ENCODE data around the gene DENND1A.

Gene DENND1A

DNA sequence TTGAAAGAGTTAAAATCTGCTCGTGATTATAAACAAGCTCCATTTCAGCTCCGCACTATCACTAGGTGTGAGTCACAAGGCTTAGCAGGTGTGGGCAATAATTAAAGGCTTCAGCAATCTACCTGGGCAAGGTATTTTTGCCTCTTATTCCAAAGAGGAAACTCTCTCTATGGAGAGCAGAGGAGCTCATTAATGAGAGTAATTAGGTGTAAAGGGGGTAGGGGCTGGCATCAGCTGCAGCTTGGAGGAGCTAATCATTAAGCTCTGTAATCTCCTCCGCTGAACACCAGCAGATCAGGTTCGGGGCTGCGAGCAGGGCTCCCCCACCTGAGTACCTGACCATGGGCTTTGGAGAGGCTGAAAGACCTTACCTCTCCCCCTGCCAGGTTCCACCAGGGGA lies 444.7 kb downstream of the DENND1A start:
- no peak for DNase-seq (ENCODE audit: low read depth)

DNA sequence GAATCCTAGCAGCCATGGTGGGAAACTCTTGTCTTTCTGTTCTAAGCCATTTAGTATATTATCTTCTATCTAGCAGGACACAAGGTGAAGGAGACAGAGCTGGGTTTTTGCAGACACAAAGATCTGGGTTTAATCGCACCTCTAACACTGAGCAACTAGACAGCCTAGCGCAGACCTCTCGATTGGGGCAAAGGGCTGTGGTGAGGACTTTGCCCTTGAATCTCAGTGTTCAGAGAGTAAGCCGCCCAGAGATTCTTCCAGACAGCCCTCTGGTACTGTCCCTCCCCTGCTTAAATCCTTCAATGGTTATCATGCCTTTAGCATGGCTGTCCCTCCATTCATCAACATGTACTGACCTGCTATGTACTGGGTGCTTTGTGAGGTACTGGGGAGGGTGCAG lies 445.8 kb downstream of the DENND1A start:
- DNase-seq (ENCODE audit: low read depth), result no peak

DNA sequence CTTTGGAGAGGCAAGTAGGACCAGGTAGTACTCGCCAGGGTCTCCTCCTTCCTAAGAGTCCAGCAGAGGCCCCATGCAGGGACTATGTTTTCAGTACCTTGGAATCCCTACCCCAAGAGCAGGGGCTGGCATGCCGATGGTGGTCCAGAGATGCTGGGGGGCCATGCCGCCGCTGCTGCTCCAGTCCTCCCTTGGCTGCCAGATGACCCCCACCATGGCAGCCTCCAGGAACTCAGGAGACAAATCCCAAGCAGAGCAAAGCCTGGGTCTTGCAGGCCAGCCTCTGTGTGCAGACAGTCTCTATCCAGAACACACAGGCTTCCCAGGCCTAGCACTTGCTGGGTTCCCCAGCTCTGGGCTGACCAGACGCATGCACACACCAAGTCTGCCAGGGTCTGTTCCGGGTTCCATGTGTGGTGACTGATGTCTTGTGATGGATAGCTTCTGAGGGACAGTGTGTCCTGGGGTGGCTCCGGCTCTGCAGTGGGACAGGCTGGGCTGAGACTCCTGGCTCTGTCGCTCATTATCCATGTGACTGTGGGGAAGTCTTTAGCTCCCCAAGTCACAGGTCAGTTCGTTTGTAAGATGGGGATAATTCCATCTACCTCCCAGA lies 446.6 kb downstream of the DENND1A start:
- no peak for DNase-seq (ENCODE audit: low read depth)

DNA sequence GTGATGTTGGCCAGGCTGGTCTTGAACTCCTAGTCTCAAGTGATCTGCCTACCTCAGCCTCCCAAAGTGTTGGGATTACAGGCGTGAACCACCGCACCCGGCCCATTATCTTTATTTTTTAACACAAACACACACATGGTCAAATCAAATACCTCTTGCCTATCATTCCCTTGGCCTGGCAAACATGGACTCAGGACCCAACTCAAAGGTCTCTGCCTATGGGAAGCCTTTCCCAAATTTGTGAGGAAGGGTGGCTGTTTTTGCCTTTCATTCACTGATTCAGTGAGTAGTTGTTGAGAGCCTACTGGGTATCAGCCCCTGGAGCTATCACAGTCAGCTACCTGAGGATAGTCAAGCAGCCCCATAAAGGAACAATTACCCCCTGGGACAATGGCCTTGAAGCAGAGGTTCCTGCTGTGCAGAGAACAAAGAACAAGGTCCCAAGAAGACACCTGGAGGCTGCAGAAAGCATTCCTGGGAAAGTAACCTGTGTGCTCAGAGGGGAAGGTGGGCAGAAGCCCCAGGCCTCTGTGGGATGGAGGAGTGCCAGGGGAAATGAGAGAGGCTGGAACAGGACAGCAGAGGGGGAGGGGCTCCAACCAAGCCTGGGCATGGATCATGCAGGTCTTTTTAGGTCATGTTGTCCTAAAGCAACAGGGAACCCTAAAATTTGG lies 447.5 kb downstream of the DENND1A start:
- no peak for DNase-seq (ENCODE audit: low read depth)

DNA sequence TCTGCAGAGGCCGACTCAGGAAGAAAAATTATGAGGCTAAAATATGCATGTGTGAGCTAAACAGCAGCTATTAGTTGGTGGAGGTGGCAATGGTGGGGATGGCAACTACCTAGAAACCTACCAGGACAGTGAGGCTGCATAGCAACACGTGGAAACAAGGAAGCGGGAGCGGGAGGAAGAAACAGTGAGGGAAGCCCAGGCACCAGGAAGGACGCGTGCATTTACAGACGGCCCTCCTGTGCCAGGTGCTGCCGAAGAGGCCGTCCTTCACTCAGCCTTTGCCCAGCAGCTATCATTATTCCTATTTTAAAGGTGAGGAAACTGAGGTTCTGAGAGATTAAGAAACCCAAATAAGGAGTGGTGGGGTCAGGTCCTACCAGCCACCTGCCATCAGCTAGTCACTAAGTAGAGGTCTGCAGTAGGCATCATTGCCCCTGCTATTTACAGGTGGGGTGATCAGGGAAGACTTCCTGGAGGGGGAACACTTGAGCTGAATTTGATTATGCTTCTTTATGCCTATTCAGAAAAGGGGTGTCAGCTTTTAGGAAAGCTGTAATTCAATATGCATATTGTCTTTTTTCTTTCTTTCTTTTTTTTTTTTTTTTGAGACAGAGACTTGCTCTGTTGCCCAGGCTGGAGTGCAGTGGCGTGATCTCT lies 448.6 kb downstream of the DENND1A start:
- DNase-seq (ENCODE audit: low read depth), result no peak

DNA sequence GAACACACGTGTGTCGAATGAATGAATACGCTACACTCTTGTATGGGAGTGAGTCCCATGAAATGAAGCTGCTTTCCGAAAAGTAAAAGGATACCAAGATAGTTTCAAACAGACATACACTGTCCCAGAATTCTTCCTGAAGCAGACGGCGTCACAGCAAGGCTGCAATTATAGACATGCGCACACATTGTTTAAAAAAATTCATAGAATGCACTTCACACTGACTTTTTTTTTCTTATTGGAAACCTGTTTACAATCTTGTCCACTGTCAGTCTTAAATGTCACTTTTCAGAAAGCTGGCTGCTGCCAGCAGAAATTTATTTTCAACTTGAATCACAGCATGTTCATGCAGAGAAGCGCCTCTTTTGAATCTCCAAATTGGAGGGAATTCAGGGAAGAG lies 449.1 kb downstream of the DENND1A start:
- DNase-seq (ENCODE audit: low read depth), result no peak

DNA sequence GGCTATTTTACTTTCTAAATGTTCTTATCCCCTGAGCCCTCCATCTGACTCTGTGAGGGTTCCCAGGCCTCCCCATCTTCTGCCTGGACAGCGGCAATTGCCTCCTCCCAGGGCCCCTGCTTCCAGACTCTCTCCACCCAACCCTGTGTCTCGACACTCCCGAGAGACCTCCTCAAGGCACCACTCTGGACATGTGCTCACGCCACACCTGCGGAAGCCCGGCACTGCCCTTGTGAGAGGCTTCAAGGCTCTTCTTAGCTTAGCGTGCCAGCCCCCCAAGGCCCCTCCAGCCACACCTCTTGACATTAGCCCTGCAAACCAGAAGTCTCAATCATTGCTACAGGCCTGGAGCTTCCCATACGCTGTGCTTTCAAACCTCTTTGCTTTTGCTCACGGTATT lies 449.8 kb downstream of the DENND1A start:
- no peak for DNase-seq (ENCODE audit: low read depth)

DNA sequence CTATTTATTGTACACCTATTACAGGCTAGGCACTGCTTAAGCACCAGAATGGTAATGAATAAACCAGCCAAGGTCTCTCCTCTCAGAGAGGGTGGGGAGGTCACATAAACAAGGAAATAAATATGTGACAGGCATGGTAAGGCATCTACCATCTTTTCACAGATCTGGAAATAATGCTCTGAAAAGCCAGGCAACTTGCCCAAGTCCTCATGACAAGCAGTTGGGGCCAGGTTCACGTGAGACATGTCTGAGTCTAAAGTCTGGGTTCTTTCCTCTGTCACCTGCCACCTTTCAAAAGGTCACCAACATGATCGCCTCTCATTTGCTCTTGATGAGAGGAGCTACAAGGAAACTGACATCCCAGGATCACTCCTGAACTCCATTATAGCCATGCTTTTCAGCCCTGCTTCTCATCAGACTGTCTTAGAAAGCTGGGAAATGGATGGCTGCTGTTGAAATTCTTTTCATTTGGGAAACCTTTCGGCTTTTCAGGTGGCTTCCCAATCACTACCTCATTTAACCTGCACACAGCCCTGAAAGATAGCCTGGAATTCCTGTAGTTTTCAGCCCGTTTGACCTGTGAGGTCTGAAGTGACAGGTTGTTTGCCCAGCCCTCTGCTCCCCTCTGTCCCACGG lies 450.8 kb downstream of the DENND1A start:
- no peak for DNase-seq (ENCODE audit: low read depth)

DNA sequence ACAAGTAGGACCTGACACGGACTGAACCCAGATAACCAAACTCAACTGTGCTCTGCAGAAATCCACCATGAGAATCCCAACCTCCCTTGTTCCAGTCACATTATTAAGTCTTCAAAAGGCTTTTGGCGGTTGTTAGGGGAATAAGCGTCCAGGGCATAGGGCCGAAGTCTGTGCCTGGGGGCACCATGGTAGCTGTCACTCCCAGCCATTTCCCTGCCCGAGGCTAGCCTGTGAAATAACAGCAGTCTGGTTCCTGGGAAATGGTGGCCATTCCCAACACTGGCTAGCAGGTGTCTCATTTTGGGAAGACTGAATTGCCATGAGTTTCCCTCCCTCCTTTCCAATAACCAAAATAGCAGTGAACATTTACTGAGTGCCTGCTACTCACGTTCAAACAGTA lies 451.8 kb downstream of the DENND1A start:
- DNase-seq (ENCODE audit: low read depth), result no peak

DNA sequence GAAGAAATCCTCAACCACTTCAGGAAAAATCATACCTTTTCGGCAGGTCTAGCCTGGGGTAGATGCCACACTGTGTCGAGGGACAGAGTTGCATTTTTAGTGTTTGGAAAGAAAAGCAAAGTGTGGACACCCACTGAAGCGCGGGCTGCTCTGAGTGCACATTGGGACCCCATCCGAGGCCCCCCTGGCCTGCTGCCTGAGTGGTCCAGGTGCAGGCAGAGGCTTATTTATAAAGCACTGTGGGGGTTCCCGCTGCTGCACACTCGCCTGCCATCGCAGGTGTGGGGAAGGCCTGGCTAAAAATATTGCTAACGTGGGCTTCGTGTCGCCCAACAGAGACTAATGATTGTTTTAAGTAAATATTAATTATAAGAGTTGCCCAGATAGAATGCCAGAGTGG lies 454.5 kb downstream of the DENND1A start:
- DNase-seq (ENCODE audit: low read depth), result no peak

DNA sequence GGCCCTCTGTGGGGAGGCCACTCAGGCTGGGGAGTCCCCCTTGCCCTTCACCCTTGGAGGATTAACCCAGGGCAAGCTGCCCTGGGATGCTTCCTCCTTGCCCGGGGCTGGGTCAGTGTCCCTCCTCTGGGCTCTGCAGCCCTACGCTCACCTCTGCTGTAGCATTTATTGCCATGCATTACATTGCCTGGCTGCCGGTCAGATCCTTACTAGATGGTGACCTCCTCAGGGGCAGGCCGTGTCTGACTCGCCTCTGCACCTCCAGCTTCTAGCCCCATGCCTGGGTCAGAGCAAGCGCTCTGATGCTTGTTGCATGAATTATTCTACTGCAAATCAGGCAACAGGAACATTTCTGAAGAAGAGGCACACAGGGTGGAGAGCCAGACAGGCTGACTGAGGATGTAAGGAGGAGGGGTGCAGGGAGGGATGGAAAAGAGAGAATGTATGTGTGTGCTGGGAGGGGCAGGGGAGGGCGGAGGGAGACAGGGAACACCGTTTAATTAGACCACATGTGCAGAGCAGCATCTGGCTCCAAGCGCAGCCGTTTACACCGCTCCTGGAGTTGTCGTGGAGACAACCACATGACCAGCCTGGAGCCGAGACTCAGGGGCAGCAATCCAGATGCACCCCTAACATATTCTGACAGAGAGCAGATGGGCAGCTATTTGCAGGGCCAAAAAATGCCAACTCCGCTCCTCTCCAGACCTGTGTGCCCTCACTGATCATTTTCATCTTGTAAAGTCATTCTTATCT lies 456.9 kb downstream of the DENND1A start:
- DNase-seq (ENCODE audit: low read depth), result no peak

DNA sequence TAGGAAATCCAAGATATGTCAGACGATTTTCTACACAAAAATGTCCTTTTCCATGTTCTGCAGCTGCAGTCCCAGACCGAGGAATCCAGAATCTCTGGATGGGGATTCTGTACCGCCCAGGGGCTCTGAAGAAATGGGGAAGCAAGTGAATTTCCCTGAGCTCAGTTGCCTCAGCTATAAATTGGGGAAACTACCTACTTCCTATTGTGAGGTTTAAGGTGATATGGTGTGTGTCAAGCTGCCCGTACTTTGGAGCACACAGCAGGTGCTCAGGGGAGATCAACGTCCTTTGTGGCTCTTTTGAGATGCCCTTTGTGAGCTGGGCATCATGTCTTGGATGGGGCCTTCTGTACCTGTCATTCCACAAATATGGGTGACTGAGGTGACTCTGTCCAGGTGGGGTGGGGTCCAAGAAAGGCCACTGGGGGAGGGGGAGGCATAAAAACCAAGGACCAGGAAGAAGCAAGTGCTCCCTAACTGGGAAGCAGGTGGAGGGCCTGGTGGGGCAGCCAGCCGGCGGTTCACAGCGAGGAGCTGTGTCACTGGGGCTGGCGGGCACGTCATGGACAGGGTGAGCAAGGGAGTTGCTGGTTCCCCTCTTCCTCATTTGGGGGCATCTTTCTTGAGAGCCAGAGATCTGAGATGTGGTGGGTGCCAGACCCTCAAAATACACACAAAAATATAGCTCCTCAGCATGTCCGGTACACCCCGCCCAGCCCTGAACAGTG lies 457.9 kb downstream of the DENND1A start:
- no peak for DNase-seq (ENCODE audit: low read depth)

DNA sequence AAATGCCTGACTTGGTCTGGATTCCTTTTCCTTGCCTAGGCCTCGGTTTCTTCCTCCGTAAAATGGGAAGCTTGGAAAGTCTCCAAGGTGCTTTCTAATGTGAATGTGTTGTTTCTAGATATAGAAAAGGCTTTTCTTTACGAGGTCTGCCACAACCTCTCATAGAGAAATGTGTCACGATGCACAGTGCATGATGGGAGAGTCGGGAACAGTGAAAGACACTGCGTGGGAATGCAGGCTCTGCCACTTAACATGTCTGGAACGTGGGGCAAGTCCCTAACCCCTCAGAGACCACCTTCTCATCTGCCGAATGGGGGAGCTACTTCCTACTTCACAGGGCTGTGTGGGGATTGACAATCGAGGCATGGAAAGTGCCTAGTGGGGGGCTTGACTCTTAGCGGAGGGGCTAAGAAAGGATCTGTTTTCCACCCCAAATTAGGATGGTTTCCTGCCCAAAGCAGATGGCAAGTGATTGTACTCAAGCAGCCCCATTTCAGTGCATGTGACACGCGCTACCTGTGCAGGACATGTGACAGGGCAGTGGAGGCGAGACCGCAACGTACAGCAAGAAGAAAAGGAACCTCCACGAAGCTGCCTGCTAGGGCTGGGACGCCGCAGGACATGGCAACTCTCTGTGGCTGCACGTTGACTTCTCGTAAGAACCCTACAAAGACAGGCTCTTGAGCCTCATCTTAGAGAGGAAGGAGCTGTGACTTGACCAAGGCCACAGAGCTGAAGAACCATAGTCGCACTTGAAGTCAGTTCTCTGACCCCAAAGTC lies 458.7 kb downstream of the DENND1A start:
- no peak for DNase-seq (ENCODE audit: low read depth)

DNA sequence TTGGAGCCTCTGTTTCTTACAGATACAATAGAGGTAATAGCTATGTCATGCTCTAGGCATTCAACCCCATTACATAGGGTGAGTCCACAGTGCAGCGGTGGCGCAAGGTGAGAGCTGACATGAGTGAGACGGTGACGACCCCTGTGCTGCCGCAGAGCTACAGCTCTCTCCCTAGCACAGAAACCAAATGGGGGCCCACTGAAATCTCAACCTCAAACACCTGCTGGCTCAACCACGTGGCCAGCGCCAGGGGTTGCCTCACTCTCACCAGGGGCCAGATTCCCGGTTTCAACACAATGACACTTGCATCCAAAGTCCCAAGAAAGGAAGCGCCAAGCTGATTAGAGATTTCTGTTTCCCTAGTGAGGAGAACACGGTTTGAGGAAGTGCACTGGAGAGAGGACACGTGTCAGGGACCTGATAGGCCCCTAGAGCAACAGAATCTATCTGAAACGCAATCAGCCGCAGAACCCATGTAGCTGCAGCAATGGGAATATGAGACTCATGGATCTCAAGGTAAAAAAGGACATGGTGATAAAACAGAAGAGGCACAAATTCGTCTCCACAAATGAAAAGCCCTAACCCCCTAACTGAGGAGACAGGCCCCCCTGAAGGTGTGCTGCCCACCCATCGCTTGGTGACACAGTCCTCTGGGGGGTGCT lies 459.7 kb downstream of the DENND1A start:
- no peak for DNase-seq (ENCODE audit: low read depth)

DNA sequence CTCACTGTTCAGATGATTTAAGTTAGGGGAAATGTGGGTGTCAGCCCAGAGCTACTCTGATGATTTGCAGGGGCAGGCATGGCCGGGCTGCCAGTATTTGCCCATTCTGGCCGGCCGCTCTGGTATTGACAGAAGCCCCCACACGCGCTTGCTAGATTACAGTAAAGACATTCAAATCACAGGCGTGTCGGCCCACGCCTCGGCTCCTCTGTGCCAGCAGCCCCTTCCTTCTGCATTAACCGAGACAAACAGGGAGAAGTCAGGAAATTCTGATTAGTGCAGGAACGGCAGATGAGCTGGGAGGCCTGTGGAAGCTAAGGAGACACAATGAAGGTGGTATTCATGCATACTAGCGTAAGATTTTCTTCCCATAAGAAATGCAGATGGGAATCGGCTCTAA lies 460.6 kb downstream of the DENND1A start:
- no peak for DNase-seq (ENCODE audit: low read depth)

DNA sequence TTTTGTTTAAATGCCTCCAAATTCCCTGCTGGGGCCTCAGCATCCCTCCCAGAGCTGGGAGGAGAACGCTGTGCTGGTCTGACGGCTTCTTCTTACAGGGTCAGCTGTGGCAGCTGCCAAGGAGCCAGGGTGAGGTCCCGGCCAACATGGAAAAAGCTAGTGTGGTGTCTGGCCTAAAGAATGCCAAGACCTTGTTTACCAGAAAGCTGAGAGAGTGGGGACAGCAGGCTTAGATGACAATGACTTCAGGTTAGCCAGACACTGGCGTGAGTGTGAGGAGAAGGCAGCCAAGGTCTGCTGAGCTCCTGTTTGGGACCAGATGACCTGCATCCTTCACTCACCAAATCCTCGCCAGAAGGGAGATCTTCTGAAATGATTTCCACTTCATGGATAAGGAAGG lies 461.4 kb downstream of the DENND1A start:
- DNase-seq (ENCODE audit: low read depth), result no peak

DNA sequence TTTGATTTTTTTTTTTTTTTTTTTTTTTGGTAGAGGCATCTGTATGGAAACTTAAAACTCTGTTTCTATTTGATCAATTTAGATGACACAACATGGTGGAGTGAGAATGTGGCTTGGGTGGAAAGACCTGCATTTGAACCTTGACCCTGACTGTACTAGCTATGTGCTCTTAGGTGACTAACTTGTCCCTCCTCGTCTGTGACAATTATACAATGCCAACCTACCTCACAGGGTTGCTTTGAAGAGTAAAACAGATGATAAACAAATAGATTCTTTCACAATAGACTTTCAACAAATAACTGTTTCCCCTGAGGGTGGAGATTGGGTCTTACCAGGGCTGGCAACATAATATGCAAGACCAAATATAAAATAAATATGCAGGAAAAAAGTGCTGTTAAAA lies 464.6 kb downstream of the DENND1A start:
- DNase-seq (ENCODE audit: low read depth), result no peak

DNA sequence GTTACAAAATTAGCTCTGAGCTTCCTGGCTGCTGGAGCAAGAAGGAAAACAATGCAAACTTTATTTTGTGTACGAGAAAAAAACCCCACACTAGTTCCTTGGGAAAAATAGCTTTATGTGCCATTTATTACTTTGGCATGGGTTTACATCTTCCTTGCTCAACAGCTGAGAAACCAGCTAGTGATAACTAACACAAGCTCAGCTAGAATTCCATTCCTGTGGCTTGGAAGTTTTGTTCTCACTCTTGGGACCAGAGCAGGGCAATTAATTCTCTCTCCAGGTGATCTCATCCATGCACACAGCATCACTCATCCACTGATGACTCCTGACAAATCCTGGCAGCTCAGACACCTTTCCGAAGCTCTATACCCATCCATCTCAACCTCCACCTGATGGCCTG lies 469.8 kb downstream of the DENND1A start:
- no peak for DNase-seq (ENCODE audit: low read depth)

DNA sequence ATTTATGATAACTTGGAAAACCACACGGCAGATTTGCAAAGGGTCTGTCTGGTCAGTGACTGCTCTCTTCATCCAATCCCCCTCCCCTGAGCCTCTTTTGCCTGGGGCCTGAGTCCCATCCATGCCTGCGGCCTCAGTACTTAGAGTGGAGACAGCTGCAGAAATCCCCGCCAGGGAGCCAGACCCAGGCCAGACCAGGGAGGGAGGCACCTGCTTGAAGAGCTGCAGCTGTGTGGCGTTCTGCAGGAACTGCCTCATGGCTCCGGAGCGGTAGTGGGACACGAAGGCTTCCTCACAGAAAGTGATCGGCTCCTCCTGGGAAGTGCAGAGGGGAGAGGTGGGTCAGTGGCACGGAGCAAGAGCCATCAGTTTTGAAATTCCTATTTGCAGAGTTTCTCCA lies 472.3 kb downstream of the DENND1A start:
- no peak for DNase-seq (ENCODE audit: low read depth)

DNA sequence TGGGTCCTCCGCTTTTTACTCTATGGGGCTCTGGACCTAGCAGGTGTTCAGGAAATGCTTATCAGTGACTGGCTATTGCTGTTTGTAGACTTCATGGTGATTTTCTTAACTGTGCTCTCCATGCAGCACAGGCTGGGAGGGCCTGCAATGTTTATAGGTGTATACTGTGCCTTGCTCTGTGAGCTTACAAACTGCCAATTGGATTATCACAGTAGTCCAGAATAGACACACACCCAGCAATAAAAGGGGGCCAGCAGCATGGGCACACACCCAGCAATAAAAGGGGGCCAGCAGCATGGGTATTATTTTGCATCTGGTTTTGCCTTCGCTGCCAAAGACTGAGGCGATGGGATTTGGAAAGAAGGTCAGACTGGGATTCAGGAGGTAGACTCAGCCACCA lies 473.9 kb downstream of the DENND1A start:
- DNase-seq (ENCODE audit: low read depth), result no peak

Measured in fibroblast of the conjunctiva (primary cell).